Measurements from ENCODE around the gene ADARB2.

Gene ADARB2

GRCh38 chr10:1698185-1698584 lies 39.1 kb downstream of the ADARB2 start:
- no peak overlapping the region for H3K4me3 ChIP-seq (ENCODE audit: control insufficient read depth, low read depth, low read length)
- no peak for DNase-seq (ENCODE audit: low read depth)
- no peak for TF ChIP-seq CTCF (IDR thresholded peaks at IDR 0.05; ENCODE audit: control insufficient read depth, insufficient read depth, low read depth, low read length, missing control alignments)

- no peak overlapping the region for H3K4me3 ChIP-seq (ENCODE audit: control insufficient read depth, low read depth, low read length)
- TF ChIP-seq CTCF (IDR thresholded peaks at IDR 0.05; ENCODE audit: control insufficient read depth, insufficient read depth, low read depth, low read length, missing control alignments): no peak
- no peak for DNase-seq (ENCODE audit: low read depth)
Observed at GRCh38 chr10:1696106-1696505, 41.2 kb downstream of the ADARB2 start.

GRCh38 chr10:1690086-1690485 lies 47.2 kb downstream of the ADARB2 start:
- TF ChIP-seq CTCF (IDR thresholded peaks at IDR 0.05; ENCODE audit: control insufficient read depth, insufficient read depth, low read depth, low read length, missing control alignments): no peak

GRCh38 chr10:1688531-1688930 lies 48.8 kb downstream of the ADARB2 start:
- DNase-seq (ENCODE audit: low read depth): no peak
- TF ChIP-seq CTCF (IDR thresholded peaks at IDR 0.05; ENCODE audit: control insufficient read depth, insufficient read depth, low read depth, low read length, missing control alignments): no peak
- H3K4me3 ChIP-seq (ENCODE audit: control insufficient read depth, low read depth, low read length): no peak overlapping the region

More at GRCh38 chr10:1690086-1690485, 47.2 kb downstream of the ADARB2 start:
- DNase-seq (ENCODE audit: low read depth): no peak
- H3K4me3 ChIP-seq (ENCODE audit: control insufficient read depth, low read depth, low read length): no peak overlapping the region

- H3K4me3 ChIP-seq (ENCODE audit: control insufficient read depth, low read depth, low read length): no peak overlapping the region
- no peak for DNase-seq (ENCODE audit: low read depth)
- no peak for TF ChIP-seq CTCF (IDR thresholded peaks at IDR 0.05; ENCODE audit: control insufficient read depth, insufficient read depth, low read depth, low read length, missing control alignments)
Observed at GRCh38 chr10:1687623-1688150, 49.6 kb downstream of the ADARB2 start.

- H3K4me3 ChIP-seq (ENCODE audit: control insufficient read depth, low read depth, low read length): no peak overlapping the region
- no peak for DNase-seq (ENCODE audit: low read depth)
- TF ChIP-seq CTCF (IDR thresholded peaks at IDR 0.05; ENCODE audit: control insufficient read depth, insufficient read depth, low read depth, low read length, missing control alignments): no peak
Observed at GRCh38 chr10:1687190-1687589, 50.1 kb downstream of the ADARB2 start.

- H3K4me3 ChIP-seq (ENCODE audit: control insufficient read depth, low read depth, low read length): no peak overlapping the region
- no peak for DNase-seq (ENCODE audit: low read depth)
- no peak for TF ChIP-seq CTCF (IDR thresholded peaks at IDR 0.05; ENCODE audit: control insufficient read depth, insufficient read depth, low read depth, low read length, missing control alignments)
Observed at GRCh38 chr10:1686491-1686749, 50.9 kb downstream of the ADARB2 start.

All from AG09309 (cell line).